Lung (tissue), 12 donors: Measurements from ENCODE around the gene GPATCH4. TPM values are rescaled to one million over a fixed set of nuclear protein-coding genes. Genes with fewer than 3 reads are reported as not detected.

ENCODE experiments used
- ATAC-seq: fragments of 200-7000 bp; cut with Tn5 transposase; one replicate; pipeline ENCODE4 v1.9.1; 2020; ENCODE audit warnings: moderate number of reproducible peaks; ENCODE audit not compliant: insufficient read depth, low FRiP score
- DNase-seq, 3 donors: peaks; one replicate each; pipeline ENCODE4 v3.0.0-alpha.2; 2013 to 2017
- H3K27ac ChIP-seq, 2 donors: one replicate each; pipeline ENCODE4 v1.5.1; 2013; ENCODE audit warnings: mild to moderate bottlenecking in 2 of 2, moderate library complexity in 2 of 2, control low read depth in 1 of 2, inconsistent platforms in 1 of 2, low read depth in 1 of 2, low read length in 1 of 2
- H3K27me3 ChIP-seq, 3 donors: one replicate each; pipeline ENCODE4 v1.5.1; 2013; ENCODE audit warnings: low read length in 2 of 3; ENCODE audit not compliant: control insufficient read depth in 3 of 3, insufficient read depth in 3 of 3
- H3K36me3 ChIP-seq, 4 donors: one replicate each; pipeline ENCODE4 v1.5.1; 2013; ENCODE audit warnings: low read length in 4 of 4, mild to moderate bottlenecking in 1 of 4, moderate library complexity in 1 of 4; ENCODE audit not compliant: control insufficient read depth in 4 of 4, insufficient read depth in 4 of 4
- H3K4me1 ChIP-seq, 5 donors: one replicate each; pipeline ENCODE4 v1.5.1; 2013; ENCODE audit warnings: low read length in 5 of 5, mild to moderate bottlenecking in 2 of 5, moderate library complexity in 1 of 5; ENCODE audit not compliant: control insufficient read depth in 5 of 5, insufficient read depth in 5 of 5
- H3K4me3 ChIP-seq: one replicate; pipeline ENCODE4 v1.5.1; 2013; ENCODE audit warnings: mild to moderate bottlenecking, control low read depth, moderate library complexity
- H3K9ac ChIP-seq, 2 donors: one replicate each; pipeline ENCODE4 v1.5.1; 2013; ENCODE audit warnings: low read length in 2 of 2, control low read depth in 1 of 2; ENCODE audit not compliant: insufficient read depth in 1 of 2
- H3K9me3 ChIP-seq, 4 donors: one replicate each; pipeline ENCODE4 v1.5.1; 2013; ENCODE audit warnings: low read length in 3 of 4, mild to moderate bottlenecking in 1 of 4, moderate library complexity in 1 of 4; ENCODE audit not compliant: control insufficient read depth in 4 of 4, insufficient read depth in 3 of 4
- WGBS, 2 donors: extraction: QIAGEN DNeasy Blood & Tissue Kit; methylation state at CpG; one replicate each; pipeline ENCODE4 v1.1.7; 2013; 5-methylcytosine and 5-hydroxymethylcytosine counted together
- polyA plus RNA-seq, 2 donors: library from polyadenylated mRNA; stranded (reverse); fragments of 200-250 nt; gene quantifications; one replicate each; pipeline ENCODE4 v1.2.1, GENCODE V29; 2013
- total RNA-seq, 2 donors: library from RNA; depleted of rRNA in 1 of 2; stranded (reverse); fragments of >200 nt in 1 of 2; gene quantifications; one replicate each; pipeline ENCODE4 v1.2.1, GENCODE V29; 2014 to 2021
- TF ChIP-seq, protein P1 (sequence below): IDR thresholded peaks from 2 replicates; pipeline ENCODE4 v1.5.1; 2012; ENCODE audit warnings: mild to moderate bottlenecking; ENCODE audit errors: control extremely low read depth, extremely low read depth
- donor health status: control.
- donor health status: control.
- donor health status: Bipolar disorder and iron deficiency.
- donor health status: healthy.
- donor health status: DM: yes; HTN: yes; CAD: no.

GPATCH4 gene
- total and polyA plus RNA-seq, 4 donors: 11.9 to 34.3 (median 24.6) TPM

DNA sequence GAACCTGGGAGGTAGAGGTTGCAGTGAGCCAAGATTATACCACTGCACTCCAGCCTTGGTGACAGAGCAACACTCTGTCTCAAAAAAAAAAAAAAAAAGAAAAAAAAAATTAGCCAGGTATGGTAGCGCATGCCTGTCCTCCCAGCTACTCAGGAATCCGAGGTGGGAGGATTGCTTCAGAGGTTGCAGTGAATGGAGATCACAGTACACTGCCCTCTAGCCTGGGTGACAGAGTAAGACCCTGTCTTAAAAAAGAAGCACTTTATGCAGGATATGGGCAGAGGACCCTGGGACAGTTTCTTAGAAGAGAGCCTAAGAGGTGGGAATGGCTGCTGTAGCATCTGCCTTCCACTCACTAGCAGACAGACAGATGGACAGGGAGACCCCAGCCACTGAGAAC is 51.9 kb downstream of the GPATCH4 start:
- TF ChIP-seq, protein P1, sequence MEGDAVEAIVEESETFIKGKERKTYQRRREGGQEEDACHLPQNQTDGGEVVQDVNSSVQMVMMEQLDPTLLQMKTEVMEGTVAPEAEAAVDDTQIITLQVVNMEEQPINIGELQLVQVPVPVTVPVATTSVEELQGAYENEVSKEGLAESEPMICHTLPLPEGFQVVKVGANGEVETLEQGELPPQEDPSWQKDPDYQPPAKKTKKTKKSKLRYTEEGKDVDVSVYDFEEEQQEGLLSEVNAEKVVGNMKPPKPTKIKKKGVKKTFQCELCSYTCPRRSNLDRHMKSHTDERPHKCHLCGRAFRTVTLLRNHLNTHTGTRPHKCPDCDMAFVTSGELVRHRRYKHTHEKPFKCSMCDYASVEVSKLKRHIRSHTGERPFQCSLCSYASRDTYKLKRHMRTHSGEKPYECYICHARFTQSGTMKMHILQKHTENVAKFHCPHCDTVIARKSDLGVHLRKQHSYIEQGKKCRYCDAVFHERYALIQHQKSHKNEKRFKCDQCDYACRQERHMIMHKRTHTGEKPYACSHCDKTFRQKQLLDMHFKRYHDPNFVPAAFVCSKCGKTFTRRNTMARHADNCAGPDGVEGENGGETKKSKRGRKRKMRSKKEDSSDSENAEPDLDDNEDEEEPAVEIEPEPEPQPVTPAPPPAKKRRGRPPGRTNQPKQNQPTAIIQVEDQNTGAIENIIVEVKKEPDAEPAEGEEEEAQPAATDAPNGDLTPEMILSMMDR: no peak
- H3K9ac ChIP-seq: no peak overlapping the region
- ATAC-seq (no peak), DNase-seq (no peak)
- peaks cover 0 to 6% (median 0%) of the 10 kb centered on the region in 4 donors for H3K36me3 ChIP-seq
- H3K27ac ChIP-seq: no peak overlapping the region
- WGBS, 2 donors: 75 to 82% methylated on average over 2 of the region's 2 CpGs
- H3K9me3 ChIP-seq: no peaks in the 10 kb centered on the region
- no peaks in the 10 kb centered on the region for H3K4me1 ChIP-seq
- no peaks in the 10 kb centered on the region for H3K27me3 ChIP-seq
- H3K4me3 ChIP-seq: no peak overlapping the region

DNA sequence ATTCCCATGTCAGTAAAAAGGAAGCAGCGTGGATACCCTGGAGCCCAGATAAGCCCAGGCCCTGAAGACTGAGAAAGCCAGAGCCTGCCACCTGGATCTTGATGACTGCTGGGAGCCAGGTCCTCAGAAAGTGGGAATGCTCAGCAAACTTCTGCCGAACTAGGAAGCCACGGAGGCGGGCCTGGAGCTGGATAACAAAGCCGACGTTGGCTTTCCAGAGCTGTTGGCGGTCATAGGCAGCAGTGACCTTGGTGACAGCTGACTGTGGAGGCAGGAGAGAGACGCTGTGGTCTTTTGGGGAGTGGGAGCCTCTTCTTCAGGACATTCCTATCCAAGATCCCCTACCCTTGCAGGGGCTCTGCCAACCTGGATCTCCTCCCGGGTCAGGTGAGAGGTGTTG is 53.3 kb downstream of the GPATCH4 start:
- Histone ChIP-seq H3K9me3 (no peaks in the 10 kb centered on the region), H3K27me3 (no peaks in the 10 kb centered on the region), H3K9ac (no peak overlapping the region), H3K4me3 (no peak overlapping the region), H3K27ac (no peak overlapping the region), H3K36me3 (peaks cover 0 to 6% (median 0%) of the 10 kb centered on the region in 4 donors), H3K4me1 (no peaks in the 10 kb centered on the region)
- 94 to 96% methylated on average over 9 of the region's 9 CpGs for WGBS, 2 donors
- no peak for ATAC-seq
- TF ChIP-seq, protein P1: no peak
- DNase-seq: no peak

DNA sequence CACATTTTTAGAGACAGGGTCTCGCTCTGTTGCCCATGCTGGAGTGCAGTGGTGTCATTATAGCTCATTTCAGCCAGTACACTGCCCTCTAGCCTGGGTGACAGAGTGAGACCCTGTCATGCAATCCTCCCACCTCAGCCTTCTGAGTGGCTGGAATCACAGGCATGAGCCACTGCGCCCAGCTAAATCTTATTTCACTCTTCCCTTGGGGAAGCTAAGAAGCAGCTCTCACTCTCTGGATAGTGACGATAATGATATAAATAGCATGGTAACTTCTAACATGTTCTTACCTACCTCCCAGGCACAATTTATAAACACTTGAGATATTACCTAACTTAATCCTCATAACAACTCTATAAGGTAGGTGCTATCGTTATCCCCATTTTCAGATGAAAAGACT is 53.8 kb downstream of the GPATCH4 start:
- H3K36me3 ChIP-seq: peaks cover 0 to 6% (median 0%) of the 10 kb centered on the region in 4 donors
- H3K4me3 ChIP-seq: no peak overlapping the region
- H3K9ac ChIP-seq: no peak overlapping the region
- H3K4me1 ChIP-seq: no peaks in the 10 kb centered on the region
- no peaks in the 10 kb centered on the region for H3K9me3 ChIP-seq
- H3K27me3 ChIP-seq: no peaks in the 10 kb centered on the region
- ATAC-seq (no peak), DNase-seq (no peak)
- TF ChIP-seq, protein P1: no peak
- WGBS, 2 donors: 95 to 96% methylated on average over 4 of the region's 4 CpGs
- no peak overlapping the region for H3K27ac ChIP-seq

- Histone ChIP-seq H3K9me3 (no peaks in the 10 kb centered on the region), H3K27ac (no peak overlapping the region), H3K4me1 (no peaks in the 10 kb centered on the region), H3K4me3 (no peak overlapping the region), H3K27me3 (no peaks in the 10 kb centered on the region), H3K36me3 (peaks cover 0 to 6% (median 0%) of the 10 kb centered on the region in 4 donors), H3K9ac (no peak overlapping the region)
- no peak for DNase-seq
- ATAC-seq: no peak
- TF ChIP-seq, protein P1: no peak
- WGBS, 2 donors: 79 to 98% methylated on average over 3 of the region's 3 CpGs
These were observed 55.0 kb downstream of the GPATCH4 start for GRCh38 chr1:156546267-156546666.
